GM19452 (cell line): Measurements from ENCODE around the gene RAB37.

Source experiments
- ATAC-seq: cut with Tn5 transposase; IDR thresholded peaks from one replicate; pipeline ENCODE4 v1.9.1; 2021; ENCODE audit not compliant: unreplicated experiment

The RAB37 gene

GRCh38 chr17:74728033-74728701 lies 8.9 kb upstream of the RAB37 start:
- no peak for ATAC-seq

- ATAC-seq = no peak
Measured at GRCh38 chr17:74728702-74729075, 8.4 kb upstream of the RAB37 start.

- ATAC-seq = no peak
Measured at GRCh38 chr17:74729368-74729767, 7.7 kb upstream of the RAB37 start.

- no peak for ATAC-seq
Measured at GRCh38 chr17:74729866-74730265, 7.2 kb upstream of the RAB37 start.

GRCh38 chr17:74730491-74731346 lies 6.3 kb upstream of the RAB37 start:
- no peak for ATAC-seq

GRCh38 chr17:74731347-74731605 lies 5.8 kb upstream of the RAB37 start:
- ATAC-seq = no peak

- no peak for ATAC-seq
Measured at GRCh38 chr17:74732042-74732867, 4.8 kb upstream of the RAB37 start.

GRCh38 chr17:74733365-74734122 lies 3.5 kb upstream of the RAB37 start:
- ATAC-seq = no peak

GRCh38 chr17:74734256-74734655 lies 2.8 kb upstream of the RAB37 start:
- no peak for ATAC-seq

- no peak for ATAC-seq
Measured at GRCh38 chr17:74737299-74738050, 419 bp downstream of the RAB37 start.

GRCh38 chr17:74738051-74738996 lies 1.3 kb downstream of the RAB37 start:
- ATAC-seq = peak; percentile 42

- ATAC-seq = no peak
Measured at GRCh38 chr17:74739227-74739831, 2.3 kb downstream of the RAB37 start.

GRCh38 chr17:74740173-74740572 lies 3.1 kb downstream of the RAB37 start:
- no peak for ATAC-seq

GRCh38 chr17:74740641-74741387 lies 3.8 kb downstream of the RAB37 start:
- ATAC-seq = no peak

- peak; percentile 47 for ATAC-seq
Measured at GRCh38 chr17:74742153-74742515, 5.1 kb downstream of the RAB37 start.

- no peak for ATAC-seq
Measured at GRCh38 chr17:74742978-74743545, 6.0 kb downstream of the RAB37 start.

- no peak for ATAC-seq
Measured at GRCh38 chr17:74743755-74744154, 6.7 kb downstream of the RAB37 start.

- no peak for ATAC-seq
Measured at GRCh38 chr17:74744349-74744713, 7.3 kb downstream of the RAB37 start.
